GM19463 (cell line): ENCODE data around the gene RCE1.

Experiments used
- ATAC-seq: cut with Tn5 transposase; IDR thresholded peaks from one replicate; pipeline ENCODE4 v1.9.1; 2021; ENCODE audit warnings: mild to moderate bottlenecking, moderate library complexity; ENCODE audit not compliant: unreplicated experiment

The RCE1 gene

GRCh38 chr11:66884443-66884842 lies 41.2 kb downstream of the RCE1 start:
- ATAC-seq = no peak

GRCh38 chr11:66885469-66885868 lies 42.2 kb downstream of the RCE1 start:
- ATAC-seq = no peak

- no peak for ATAC-seq
Measured at GRCh38 chr11:66885950-66886440, 42.8 kb downstream of the RCE1 start.

GRCh38 chr11:66886671-66887221 lies 43.5 kb downstream of the RCE1 start:
- no peak for ATAC-seq

GRCh38 chr11:66887526-66887925 lies 44.3 kb downstream of the RCE1 start:
- ATAC-seq = no peak

GRCh38 chr11:66888282-66888681 lies 45.0 kb downstream of the RCE1 start:
- no peak for ATAC-seq

- no peak for ATAC-seq
Measured at GRCh38 chr11:66889960-66890359, 46.7 kb downstream of the RCE1 start.

- ATAC-seq = peak; percentile 87
Measured at GRCh38 chr11:66891851-66892660, 48.8 kb downstream of the RCE1 start.

GRCh38 chr11:66892911-66893310 lies 49.7 kb downstream of the RCE1 start:
- ATAC-seq = no peak

- no peak for ATAC-seq
Measured at GRCh38 chr11:66894141-66894540, 50.9 kb downstream of the RCE1 start.
